GM18517 (cell line): Measurements from ENCODE around the gene MSH2.
"Not testable (repeated sequence)": the region's sequence is repeated elsewhere in the genome, so short reads cannot be mapped to it uniquely, and the experiment has no call there.

Experiments used
- ATAC-seq: cut with Tn5 transposase; IDR thresholded peaks from one replicate; pipeline ENCODE4 v1.9.1; 2021; ENCODE audit warnings: mild to moderate bottlenecking, moderate library complexity; ENCODE audit not compliant: unreplicated experiment

The MSH2 gene

GRCh38 chr2:47406649-47407330 is 3.8 kb downstream of the MSH2 start:
- not testable (repeated sequence) for ATAC-seq

- not testable (repeated sequence) for ATAC-seq
These were observed 5.0 kb downstream of the MSH2 start for GRCh38 chr2:47407976-47408375.

- no peak for ATAC-seq
These were observed 11.9 kb downstream of the MSH2 start for GRCh38 chr2:47414682-47415458.

DNA sequence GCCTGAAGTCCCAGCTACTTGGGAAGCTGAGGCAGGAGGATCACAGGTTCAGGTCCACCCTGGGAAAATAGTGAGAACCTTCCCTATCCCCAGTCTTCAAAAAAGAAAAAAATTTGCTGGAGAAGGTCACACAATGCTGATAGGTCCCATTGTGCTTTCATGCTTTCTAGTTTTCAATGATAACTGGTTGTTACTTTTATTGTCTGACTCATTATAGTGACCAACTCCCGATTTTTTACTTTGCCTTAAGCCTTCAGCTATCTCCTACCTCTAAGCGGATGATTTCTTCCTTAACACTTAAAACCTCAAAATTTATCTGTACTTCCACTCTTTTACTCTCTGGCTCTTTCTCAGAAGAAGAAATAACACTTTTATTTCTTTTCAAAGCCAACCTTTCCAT is 17.3 kb downstream of the MSH2 start:
- ATAC-seq: no peak

GRCh38 chr2:47420683-47421082 is 17.7 kb downstream of the MSH2 start:
- ATAC-seq: not testable (repeated sequence)

DNA sequence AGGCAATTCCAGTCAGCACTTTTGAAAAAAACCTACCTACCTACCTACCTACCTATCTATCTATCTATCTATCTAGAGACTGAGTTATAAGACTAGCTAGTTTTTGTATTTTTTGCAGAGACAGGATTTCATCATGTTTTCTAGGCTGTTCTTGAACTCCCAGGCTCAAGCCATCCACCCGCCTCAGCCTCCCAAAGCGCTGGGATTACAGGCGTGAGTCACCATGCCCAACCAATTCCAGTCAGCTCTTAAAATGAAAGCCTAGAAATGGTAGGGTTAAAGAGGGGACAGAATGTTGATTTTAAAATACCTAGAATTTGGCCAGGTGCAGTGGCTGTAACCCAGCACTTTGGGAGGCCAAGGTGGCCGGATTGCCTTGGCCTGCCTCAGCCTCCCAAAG is 19.1 kb downstream of the MSH2 start:
- ATAC-seq: no peak

DNA sequence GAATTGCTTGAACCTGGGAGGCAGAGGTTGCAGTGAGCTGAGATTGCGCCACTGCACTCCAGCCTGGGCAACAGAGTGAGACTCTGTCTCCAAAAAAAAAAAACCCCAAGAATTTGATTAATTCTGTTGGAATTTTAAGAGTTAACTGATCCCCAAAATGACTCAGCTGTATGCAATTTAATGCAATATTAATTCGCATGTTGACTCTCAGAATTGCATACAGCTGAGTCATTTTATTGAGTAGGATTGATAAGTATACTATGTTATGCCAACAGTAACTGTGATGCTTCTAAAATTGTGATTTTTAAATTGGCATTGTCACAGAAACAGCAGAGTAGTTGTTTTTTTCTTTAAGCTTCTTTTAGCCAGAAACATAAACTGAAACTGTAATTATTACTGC is 19.6 kb downstream of the MSH2 start:
- no peak for ATAC-seq

DNA sequence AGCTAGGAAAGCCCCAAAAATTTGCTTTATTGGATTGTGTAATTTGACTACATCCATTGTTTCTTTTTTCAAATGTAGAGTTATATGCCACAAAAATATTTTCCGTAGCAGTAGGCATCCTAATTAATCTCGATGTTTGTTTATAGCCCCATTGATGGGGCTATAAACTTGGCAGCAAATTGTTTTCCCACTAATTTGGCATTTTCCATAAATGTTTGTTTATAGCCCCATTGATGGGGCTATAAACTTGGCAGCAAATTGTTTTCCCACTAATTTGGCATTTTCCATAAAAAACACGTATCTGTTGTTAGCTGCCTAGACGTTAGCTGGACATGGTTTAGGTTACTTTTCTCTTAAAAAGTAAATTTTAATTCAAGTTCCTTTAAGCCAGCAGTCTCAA is 23.8 kb downstream of the MSH2 start:
- ATAC-seq: no peak

DNA sequence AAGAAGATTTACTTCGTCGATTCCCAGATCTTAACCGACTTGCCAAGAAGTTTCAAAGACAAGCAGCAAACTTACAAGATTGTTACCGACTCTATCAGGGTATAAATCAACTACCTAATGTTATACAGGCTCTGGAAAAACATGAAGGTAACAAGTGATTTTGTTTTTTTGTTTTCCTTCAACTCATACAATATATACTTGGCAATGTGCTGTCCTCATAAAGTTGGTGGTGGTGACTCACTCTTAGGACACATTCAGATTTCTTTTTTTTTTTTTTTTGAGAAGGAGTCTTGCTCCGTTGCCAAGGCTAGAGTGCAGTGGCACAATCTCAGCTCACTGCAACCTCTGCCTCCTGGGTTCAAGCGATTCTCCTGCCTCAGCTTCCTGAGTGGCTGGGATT is 26.8 kb downstream of the MSH2 start:
- ATAC-seq: no peak

DNA sequence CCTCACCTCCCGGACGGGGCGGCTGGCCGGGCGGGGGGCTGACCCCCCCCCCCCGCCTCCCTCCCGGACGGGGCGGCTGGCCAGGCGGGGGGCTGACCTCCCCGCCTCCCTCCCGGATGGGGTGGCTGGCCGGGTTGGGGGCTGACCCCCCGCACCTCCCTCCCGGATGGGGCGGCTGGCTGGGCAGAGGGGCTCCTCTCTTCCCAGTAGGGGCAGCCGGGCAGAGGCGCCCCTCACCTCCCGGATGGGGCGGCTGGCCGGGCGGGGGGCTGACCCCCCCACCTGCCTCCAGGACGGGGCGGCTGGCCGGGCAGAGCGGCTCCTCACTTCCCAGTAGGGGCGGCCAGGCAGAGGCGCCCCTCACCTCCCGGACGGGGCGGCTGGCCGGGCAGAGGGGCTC is 30.1 kb downstream of the MSH2 start:
- ATAC-seq: not testable (repeated sequence)

GRCh38 chr2:47433445-47433844 is 30.5 kb downstream of the MSH2 start:
- not testable (repeated sequence) for ATAC-seq

- ATAC-seq: no peak
These were observed 34.3 kb downstream of the MSH2 start for GRCh38 chr2:47437287-47437686.

DNA sequence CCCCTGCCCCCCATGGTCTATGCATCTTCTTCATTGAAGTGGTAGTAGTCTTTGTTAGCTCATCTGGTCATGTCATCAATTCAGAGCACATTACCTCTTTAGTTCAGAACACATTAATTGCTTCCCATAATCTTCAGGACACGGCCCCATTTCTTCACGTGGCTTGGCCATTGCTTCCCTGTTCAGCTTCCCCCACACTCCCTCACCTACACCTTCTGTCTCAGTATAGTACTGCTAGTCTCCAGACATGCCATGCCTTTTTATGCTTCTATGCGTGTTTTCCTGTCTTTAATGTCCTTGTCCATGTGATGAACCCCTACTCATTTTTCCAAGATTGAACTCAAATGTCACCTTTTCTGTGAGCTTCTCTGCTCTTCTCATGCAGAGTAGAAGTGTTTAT is 35.1 kb downstream of the MSH2 start:
- ATAC-seq: no peak

- no peak for ATAC-seq
These were observed 35.8 kb downstream of the MSH2 start for GRCh38 chr2:47438783-47439182.

- no peak for ATAC-seq
These were observed 48.8 kb downstream of the MSH2 start for GRCh38 chr2:47451790-47452189.

- no peak for ATAC-seq
These were observed 49.8 kb downstream of the MSH2 start for GRCh38 chr2:47452761-47453160.

- ATAC-seq: not testable (repeated sequence)
These were observed 51.9 kb downstream of the MSH2 start for GRCh38 chr2:47454818-47455217.

GRCh38 chr2:47455411-47455810 is 52.5 kb downstream of the MSH2 start:
- no peak for ATAC-seq

DNA sequence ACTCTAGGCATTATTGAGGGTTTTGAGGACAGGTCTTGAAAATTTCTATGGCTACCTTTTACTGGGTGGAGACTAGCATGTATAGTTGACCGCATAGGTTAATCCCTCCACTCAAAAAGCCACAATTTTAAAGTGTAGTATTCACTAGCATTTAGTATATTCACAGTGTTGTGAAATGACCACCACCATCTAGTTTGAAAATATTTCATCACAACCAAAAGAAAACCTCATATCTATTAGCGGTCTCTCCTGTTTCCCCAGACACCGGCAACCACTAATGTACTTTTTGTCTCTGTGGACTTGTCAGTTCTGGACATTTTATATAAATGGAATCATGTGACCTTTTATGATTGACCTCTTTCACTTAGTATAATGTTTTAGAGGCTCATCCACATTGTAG is 53.9 kb downstream of the MSH2 start:
- ATAC-seq: no peak

- ATAC-seq: no peak
These were observed 54.3 kb downstream of the MSH2 start for GRCh38 chr2:47457268-47457667.

DNA sequence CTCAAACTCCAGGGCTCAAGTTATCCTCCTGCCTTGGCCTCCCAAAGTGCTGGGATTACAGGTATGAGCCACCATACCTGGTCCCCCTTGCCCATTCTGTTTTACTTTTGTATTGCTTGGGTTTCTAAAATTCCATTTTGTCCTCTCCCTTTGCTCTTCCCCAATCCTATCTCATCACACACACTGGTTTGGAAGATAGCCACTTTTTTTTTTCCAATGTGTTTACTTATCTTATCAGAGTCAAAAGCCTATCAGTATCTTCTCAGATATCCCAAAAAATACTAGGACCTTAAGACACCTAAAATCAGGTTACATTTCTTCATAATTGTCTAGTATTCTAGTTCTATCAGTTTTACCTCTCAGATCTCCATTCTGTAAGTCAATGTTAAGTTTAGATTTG is 56.1 kb downstream of the MSH2 start:
- ATAC-seq: no peak

- ATAC-seq: no peak
These were observed 57.8 kb downstream of the MSH2 start for GRCh38 chr2:47460766-47461165.
